Coronary artery (tissue), 2 donors: Measurements from ENCODE around the gene ARHGEF19.

ENCODE experiments used
- DNase-seq: peaks from one replicate; pipeline ENCODE4 v3.0.0-alpha.2; 2017; ENCODE audit warnings: low spot score
- H3K27ac ChIP-seq, 2 donors: fragments of 200-600 bp; sonication (generic); one replicate each; pipeline ENCODE4 v1.5.1; 2016 to 2019
- H3K4me3 ChIP-seq: fragments of 200-600 bp; sonication (generic); 2 replicates; pipeline ENCODE4 v1.5.1; 2016; ENCODE audit warnings: mild to moderate bottlenecking, moderate library complexity
- CTCF ChIP-seq: fragments of 200-600 bp; sonication (generic); IDR thresholded peaks from one replicate; pipeline ENCODE4 v1.5.1; 2019; ENCODE audit warnings: antibody characterized with exemption

Gene ARHGEF19

GRCh38 chr1:16236511-16237342 is 24.3 kb upstream of the ARHGEF19 start, which contains the start of gene CPLANE2:
Gene CPLANE2, minus strand, starts transcription at chr1:16237183. Its CDS starts 441 bp downstream, at chr1:16236742.
- peak within 1 kb of the TSS; percentile 83 for H3K4me3 ChIP-seq
- no peak for TF ChIP-seq CTCF
- peak; percentile 94 for DNase-seq
- peak within 1 kb of the TSS; percentile 54 to 90 for H3K27ac ChIP-seq

GRCh38 chr1:16235944-16236510 is 23.6 kb upstream of the ARHGEF19 start:
- Histone ChIP-seq H3K27ac (peak overlapping the region; percentile 54 to 90), H3K4me3 (peak overlapping the region; percentile 83)
- TF ChIP-seq CTCF = no peak
- no peak for DNase-seq

- H3K4me3 ChIP-seq = no peak overlapping the region
- no peak for DNase-seq
- no peak overlapping the region for H3K27ac ChIP-seq
- no peak for TF ChIP-seq CTCF
Measured at GRCh38 chr1:16235347-16235746, 22.9 kb upstream of the ARHGEF19 start.

- TF ChIP-seq CTCF = no peak
- no peak for DNase-seq
- Histone ChIP-seq H3K27ac (no peak overlapping the region), H3K4me3 (no peak overlapping the region)
Measured at GRCh38 chr1:16233431-16233830, 21.0 kb upstream of the ARHGEF19 start.

- Histone ChIP-seq H3K4me3 (no peak overlapping the region), H3K27ac (no peak overlapping the region)
- DNase-seq = no peak
- TF ChIP-seq CTCF = no peak
Measured at GRCh38 chr1:16232316-16232710, 19.9 kb upstream of the ARHGEF19 start.

GRCh38 chr1:16231331-16232315 is 19.2 kb upstream of the ARHGEF19 start:
- no peak for TF ChIP-seq CTCF
- H3K27ac ChIP-seq = no peak overlapping the region
- no peak overlapping the region for H3K4me3 ChIP-seq
- no peak for DNase-seq
